HG02973 (cell line): ENCODE results near the gene MAGEA4.
"Not testable (repeated sequence)": the region's sequence is repeated elsewhere in the genome, so short reads cannot be mapped to it uniquely, and the experiment has no call there.

Source experiments
- ATAC-seq: cut with Tn5 transposase; IDR thresholded peaks from one replicate; pipeline ENCODE4 v1.9.1; 2021; ENCODE audit warnings: moderate library complexity; ENCODE audit not compliant: unreplicated experiment

The MAGEA4 gene

GRCh38 chrX:151912780-151913179 is at the start of gene MAGEA4:
TSS of gene MAGEA4 (plus strand) at chrX:151912889. CDS start at chrX:151923665, 10,776 bp downstream.
- no peak for ATAC-seq

DNA sequence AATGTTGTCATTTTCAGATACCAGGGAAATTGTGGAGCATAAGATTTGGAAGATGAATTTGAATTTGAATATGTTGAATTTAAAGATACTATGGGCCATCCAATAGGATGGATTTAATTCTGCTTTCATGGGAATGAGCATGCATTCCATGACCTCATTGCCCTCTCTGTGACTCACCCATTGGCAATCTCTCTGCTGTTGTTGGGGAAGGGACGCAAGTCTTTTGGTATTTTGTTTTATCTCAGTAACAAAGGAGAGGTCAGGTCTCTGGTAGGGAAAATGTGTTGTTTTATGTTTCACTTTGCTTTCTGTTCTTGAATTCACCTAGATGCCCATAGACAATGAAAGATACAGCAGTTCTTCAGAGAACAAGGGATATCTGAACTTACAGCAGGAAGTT is 42.1 kb upstream of the MAGEA4 start:
- ATAC-seq: no peak

- no peak for ATAC-seq
Measured at GRCh38 chrX:151871244-151871643, 41.4 kb upstream of the MAGEA4 start.

DNA sequence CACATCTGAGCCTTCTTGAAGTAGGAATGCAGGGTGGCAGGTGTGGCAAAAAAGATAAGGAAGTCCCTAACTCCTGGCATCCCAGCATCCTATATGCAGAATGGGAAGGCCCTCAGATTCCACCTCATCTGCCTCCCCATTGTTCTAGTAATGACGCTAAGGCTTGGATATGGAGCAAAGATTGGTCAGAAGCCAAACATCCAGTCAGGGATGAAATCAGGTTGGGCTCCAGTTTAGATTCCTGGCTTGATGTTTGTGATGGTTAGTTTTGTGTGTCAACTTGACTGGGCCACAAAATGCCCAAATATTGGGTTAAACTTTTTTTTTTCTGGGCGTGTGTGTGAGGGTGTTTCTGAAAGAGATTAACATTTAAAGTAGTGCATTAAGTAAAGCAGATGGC is 39.6 kb upstream of the MAGEA4 start:
- no peak for ATAC-seq

DNA sequence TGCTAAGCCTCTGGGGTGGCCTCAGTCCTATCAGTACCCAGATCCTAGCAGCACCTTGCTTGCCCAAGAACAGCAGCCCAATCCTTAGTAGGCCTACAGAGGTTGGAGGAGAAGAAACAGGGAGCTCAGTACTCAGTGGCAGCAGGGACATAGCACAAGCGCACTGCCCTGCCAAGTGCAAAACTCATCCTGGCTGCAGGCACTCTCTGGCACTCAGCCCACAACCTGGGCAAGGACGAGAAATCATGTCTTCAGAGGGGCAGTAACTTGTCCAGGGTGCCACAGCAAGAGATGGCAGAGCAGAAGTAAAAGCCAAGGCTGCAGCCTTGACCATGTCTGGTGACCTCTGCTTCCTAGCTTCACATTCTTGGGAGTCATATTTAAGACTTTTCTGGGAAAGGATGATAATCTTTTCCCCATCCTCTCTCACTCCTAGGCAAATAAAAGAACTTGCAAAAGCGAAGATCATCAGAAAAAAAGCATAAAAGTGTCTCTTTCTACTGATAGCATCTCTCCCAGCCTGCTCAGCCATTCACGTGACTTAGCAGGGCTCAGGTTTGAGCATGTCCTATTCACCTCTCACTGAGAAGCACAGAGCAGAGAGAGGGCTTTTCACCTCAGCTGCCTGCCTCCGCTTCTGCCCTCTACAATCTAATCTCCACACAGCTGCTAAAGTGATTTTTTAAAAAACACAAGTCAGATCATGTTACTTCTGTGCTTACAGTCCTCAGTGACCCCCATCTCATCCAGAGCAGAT is 37.2 kb upstream of the MAGEA4 start:
- no peak for ATAC-seq

DNA sequence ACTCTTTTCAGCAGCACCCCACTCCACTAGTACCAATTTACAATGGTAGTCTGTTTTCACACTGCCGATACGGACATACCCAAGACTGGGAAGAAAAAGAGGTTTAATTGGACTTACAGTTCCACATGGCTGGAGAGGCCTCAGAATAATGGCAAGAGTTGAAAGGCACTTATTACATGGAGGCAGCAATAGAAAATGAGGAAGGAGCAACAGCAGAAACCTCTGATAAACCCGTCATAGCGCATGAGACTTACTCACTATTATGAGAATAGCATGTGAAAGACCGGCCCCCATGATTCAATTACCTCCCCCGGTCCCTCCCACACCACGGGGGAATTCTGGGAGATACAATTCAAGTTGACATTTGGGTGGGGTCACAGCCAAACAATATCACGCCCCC is 34.1 kb upstream of the MAGEA4 start:
- no peak for ATAC-seq

DNA sequence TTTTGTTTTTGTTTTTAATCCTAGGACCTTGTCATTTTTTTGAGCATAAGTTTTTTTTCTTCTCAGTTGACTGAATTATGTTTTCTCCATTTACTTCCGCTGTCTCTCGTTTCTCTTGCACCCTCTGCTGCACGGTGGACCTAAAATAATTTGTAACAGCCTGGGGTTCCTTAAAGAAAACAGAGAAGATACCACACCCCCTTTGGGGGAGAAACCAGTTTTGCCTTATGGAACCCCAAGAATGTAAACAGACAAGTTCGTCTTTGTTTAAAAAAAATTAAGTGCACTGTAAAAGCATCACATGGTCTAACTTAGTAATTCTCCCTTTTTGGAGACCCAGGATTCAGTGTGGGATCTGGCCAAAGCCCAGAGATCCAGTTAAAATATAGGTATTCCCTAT is 32.8 kb upstream of the MAGEA4 start:
- no peak for ATAC-seq

- ATAC-seq: no peak
Measured at GRCh38 chrX:151880895-151881294, 31.8 kb upstream of the MAGEA4 start.

- no peak for ATAC-seq
Measured at GRCh38 chrX:151889421-151889820, 23.3 kb upstream of the MAGEA4 start.

GRCh38 chrX:151896734-151897474 is 15.8 kb upstream of the MAGEA4 start:
- ATAC-seq: no peak

DNA sequence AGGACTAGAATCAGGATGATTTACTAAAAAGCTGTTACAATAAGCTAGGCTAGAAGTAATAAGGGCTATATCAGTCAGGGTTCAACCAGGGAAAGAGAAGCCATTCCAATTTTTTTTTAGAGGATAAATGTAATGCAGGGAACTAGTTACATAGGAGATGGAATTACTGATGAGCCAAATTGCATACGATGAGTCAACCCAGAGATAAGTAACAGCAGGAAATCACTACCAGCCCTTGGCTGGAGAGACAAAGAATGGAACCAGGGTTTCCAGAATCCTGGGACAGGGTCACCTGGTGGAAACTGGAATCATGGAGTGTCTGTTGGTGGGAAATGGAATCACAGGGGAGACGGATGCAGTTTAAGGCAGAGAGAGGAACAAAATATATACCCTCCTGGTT is 13.1 kb upstream of the MAGEA4 start:
- ATAC-seq: no peak

- no peak for ATAC-seq
Measured at GRCh38 chrX:151901826-151902225, 10.9 kb upstream of the MAGEA4 start.

GRCh38 chrX:151902813-151903591 is 9.7 kb upstream of the MAGEA4 start:
- no peak for ATAC-seq

DNA sequence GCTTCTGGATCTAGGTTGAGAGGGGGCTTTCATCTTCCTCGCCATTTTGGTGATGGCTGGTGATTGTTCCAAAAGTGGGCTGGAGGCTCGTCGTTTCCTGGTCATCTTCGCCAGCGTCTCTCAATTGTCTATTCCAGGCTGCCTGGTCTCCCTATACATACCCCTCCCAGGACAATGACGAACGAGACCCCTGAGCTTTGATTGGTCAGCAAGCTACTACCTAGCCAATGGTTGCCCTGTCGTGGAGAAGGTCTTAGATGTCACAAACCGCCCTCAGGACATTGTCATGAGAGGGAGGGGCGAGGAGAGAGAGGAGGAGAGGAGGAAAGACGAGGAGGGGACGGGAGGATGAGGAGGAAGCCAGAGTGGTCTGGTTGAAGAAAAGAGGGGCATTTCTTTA is 7.7 kb upstream of the MAGEA4 start:
- no peak for ATAC-seq

DNA sequence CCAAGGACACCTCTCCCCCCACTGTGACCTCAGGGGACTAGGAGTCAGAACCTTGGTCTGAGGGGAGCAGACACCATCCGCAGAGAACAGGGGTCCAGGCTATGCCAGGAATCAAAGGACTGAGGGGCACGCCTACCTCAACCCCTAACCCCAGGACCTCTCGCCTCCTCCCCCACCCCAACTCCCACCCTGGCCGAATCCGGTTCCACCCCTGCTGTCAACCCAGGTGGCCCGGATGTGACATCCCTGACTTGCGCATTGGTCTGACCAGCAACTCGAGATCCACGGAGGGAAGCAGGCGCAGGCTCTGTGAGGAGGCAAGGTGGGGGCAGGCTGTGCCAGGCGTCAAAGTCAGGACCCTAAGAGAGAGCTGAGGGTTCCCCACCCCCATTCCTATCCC is 468 bp upstream of the MAGEA4 start:
- no peak for ATAC-seq

GRCh38 chrX:151918736-151919135 is 6.0 kb downstream of the MAGEA4 start:
- ATAC-seq: not testable (repeated sequence)

DNA sequence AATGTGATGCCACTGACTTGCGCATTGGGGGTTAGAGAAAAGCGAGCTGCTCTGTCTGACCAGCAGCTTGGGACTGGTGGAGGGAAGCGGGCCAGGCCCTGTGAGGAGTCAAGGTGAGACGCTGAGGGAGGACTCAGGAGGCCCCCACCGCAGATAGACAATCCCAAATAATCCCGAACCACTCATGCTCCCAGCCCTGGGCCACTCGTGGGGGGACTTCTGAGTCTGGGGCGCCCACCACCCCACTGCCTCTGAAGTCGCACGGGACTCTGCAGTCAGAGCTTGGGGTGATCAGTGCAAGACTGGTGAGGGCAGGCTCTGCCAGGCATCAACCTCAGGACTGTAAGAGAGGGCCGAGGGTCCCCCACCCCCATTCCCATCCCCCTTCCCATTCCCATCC is 6.9 kb downstream of the MAGEA4 start:
- ATAC-seq: no peak

DNA sequence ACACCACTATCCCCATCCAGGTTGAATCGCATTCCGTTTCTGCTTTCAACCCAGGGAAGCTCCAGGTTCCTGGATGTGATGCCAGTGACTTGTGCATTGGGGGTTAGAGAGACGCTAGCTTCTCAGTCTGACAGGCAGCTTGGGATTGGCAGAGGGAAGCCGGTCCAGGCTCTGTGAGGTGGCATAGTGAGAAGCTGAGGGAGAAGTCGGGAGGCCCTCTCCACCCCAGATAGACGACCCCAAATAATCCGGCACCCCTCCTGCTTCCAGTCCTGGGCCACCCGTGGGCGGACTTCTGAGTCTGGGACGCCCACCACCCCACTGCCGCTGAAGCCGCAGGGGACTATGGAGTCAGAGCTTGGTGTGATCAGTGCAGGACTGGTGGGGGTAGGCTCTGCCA is 7.4 kb downstream of the MAGEA4 start:
- ATAC-seq: no peak

DNA sequence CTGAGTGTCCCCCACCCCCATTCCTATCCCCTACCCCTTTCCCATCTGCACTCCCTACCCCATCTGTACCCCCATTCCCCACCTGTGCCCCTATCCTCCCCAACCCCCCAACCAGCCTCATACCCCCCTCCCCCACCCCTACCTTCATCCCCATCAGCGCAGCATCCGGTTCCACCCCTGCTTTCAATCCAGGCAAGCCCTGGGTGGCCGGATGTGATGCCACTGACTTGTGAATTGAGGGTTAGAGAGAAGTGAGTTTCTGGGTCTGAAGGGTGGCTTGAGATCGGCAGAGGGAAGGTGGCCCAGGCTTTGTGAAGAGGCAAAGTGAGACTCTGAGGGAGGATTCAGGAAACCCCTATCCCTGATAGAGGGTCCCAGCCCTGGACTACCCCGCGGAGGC is 7.8 kb downstream of the MAGEA4 start:
- no peak for ATAC-seq

DNA sequence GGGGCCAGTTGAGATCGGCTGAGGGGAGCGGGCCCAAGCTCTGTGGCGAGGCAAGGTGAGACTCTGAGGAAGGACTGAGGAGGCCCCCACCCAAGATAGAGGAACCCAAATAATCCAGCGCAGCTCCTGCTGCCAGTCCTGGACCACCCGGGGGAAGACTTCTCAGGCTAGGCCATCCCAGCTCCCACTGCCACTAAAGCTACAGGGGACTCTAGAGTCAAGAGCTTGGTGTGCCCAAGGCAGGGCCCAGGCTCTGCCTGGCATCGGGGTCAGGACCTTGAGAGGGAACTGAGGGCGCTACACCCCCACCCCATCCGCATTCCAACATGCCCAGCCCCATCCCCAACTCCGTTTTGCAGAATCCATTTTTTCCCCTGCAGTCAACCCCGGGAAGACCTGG is 8.6 kb downstream of the MAGEA4 start:
- no peak for ATAC-seq

DNA sequence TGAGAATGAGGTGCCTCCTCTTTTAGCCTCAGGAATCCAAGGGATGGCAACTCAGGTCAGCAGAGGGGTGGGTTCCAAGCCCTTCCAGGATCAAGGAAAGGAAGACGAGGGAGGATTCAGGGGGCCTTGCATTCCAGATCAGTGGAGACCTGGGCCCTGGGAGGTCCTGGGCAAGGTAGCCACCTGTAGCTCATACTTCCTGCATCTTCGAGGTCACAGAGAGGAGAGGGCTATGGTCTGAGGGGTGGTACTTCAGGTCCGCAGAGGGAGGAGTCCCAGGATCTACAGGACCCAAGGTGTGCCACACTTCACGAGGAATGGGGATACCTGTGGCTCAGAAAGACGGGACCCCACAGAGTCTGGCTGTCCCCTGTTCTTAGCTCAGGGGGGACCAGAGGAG is 9.2 kb downstream of the MAGEA4 start:
- ATAC-seq: no peak

- no peak for ATAC-seq
Measured at GRCh38 chrX:151922692-151923091, 10.0 kb downstream of the MAGEA4 start.
